GM12878 (cell line): ENCODE measurements around the gene COBLL1. TPM values are rescaled to one million over a fixed set of nuclear protein-coding genes. Genes with fewer than 3 reads are reported as not detected.

Experiments
- ATAC-seq: fragments of 200-7000 bp; cut with Tn5 transposase; 3 replicates; pipeline ENCODE4 v1.9.1; 2020; ENCODE audit warnings: mild to moderate bottlenecking, moderate library complexity
- BruUV-seq: library from RNA; stranded (reverse); fragments of 400-500 nt; replicated peaks from 2 replicates; lab custom pipeline; 2021; lab: Mats Ljungman, UMichigan
- CTCF ChIA-PET: fragments of 300-600 bp; sonication (Branson Sonifier 250); formaldehyde crosslinking; extraction: SDS; loops from one replicate; lab custom pipeline; 2021; ENCODE audit warnings: inconsistent platforms; lab: Yijun Ruan, JAX
- POLR2A ChIA-PET: fragments of 350-600 bp; formaldehyde crosslinking; extraction: SDS; loops from one replicate; lab custom pipeline; 2021; ENCODE audit warnings: inconsistent platforms; lab: Charles Lee
- RAD21 ChIA-PET: fragments of 300-600 bp; sonication (Branson Sonifier 250); formaldehyde crosslinking; loops from one replicate; lab custom pipeline; 2023; ENCODE audit warnings: antibody characterized with exemption; ENCODE audit not compliant: unreplicated experiment; lab: Charles Lee
- SMC1A ChIA-PET: fragments of 300-600 bp; sonication (Branson Sonifier 250); formaldehyde crosslinking; loops from one replicate; lab custom pipeline; 2023; ENCODE audit not compliant: unreplicated experiment, uncharacterized antibody; lab: Charles Lee
- DNase-seq: peaks from one replicate; pipeline ENCODE4 v3.0.0-alpha.2; 2011; ENCODE audit warnings: low read depth, low spot score
- FAIRE-seq: peaks from 3 replicates; lab custom pipeline; 2011; peaks lifted over from hg19 to GRCh38; lab: Jason Lieb, UNC
- H2AFZ ChIP-seq: 2 replicates; pipeline ENCODE4 v1.6.0; 2011; ENCODE audit warnings: low read depth, low read length, control low read depth; ENCODE audit not compliant: control insufficient read depth
- H3K27ac ChIP-seq: 2 replicates; pipeline ENCODE4 v1.5.1; 2011; ENCODE audit warnings: control low read depth; ENCODE audit not compliant: control insufficient read depth, insufficient read depth
- H3K27me3 ChIP-seq, 2 experiments: replicated peaks in 1 of 2; 2 replicates each; pipeline versions ENCODE4 v1.6.0 to v1.6.1; 2011; ENCODE audit warnings: low read length in 1 of 2; ENCODE audit not compliant: control insufficient read depth in 2 of 2, insufficient read depth in 2 of 2
- H3K36me3 ChIP-seq, 2 experiments: 2 replicates each; pipeline ENCODE4 v1.5.1; 2011; ENCODE audit warnings: low read length in 1 of 2; ENCODE audit not compliant: control insufficient read depth in 2 of 2, insufficient read depth in 2 of 2
- H3K4me1 ChIP-seq: 2 replicates; pipeline ENCODE4 v1.6.1; 2011; ENCODE audit warnings: mild to moderate bottlenecking, low read length, moderate library complexity, mixed read lengths; ENCODE audit not compliant: control insufficient read depth, insufficient read depth
- H3K4me2 ChIP-seq: 2 replicates; pipeline ENCODE4 v1.6.0; 2011; ENCODE audit warnings: control low read depth; ENCODE audit not compliant: control insufficient read depth, insufficient read depth
- H3K4me3 ChIP-seq: fragments of 200-600 bp; sonication (generic); 2 replicates; pipeline ENCODE4 v1.5.1; 2016
- H3K79me2 ChIP-seq: 2 replicates; pipeline ENCODE4 v1.6.0; 2011; ENCODE audit warnings: low read length; ENCODE audit not compliant: control insufficient read depth, insufficient read depth
- H3K9ac ChIP-seq: 2 replicates; pipeline ENCODE4 v1.8.0; 2011; ENCODE audit warnings: low read length, control low read depth, mixed read lengths; ENCODE audit not compliant: control insufficient read depth, insufficient read depth
- H3K9me3 ChIP-seq: replicated peaks from 3 replicates; pipeline ENCODE4 v1.5.1; 2011; ENCODE audit warnings: mild to moderate bottlenecking, low read length; ENCODE audit not compliant: control insufficient read depth, insufficient read depth
- H4K20me1 ChIP-seq: 2 replicates; pipeline ENCODE4 v1.6.0; 2011; ENCODE audit not compliant: control insufficient read depth, insufficient read depth
- BCL11A ChIP-seq: IDR thresholded peaks from 2 replicates; pipeline ENCODE4 v1.6.1; 2011; ENCODE audit warnings: low read depth, low read length
- CBX5 ChIP-seq: sonication (generic); IDR thresholded peaks from 2 replicates; pipeline ENCODE4 v1.6.1; 2016; ENCODE audit warnings: low read depth, moderate library complexity, mild to moderate bottlenecking, inconsistent platforms
- CHD4 ChIP-seq: fragments of 200-600 bp; sonication (generic); IDR thresholded peaks from 2 replicates; pipeline ENCODE4 v1.6.1; 2016; ENCODE audit warnings: mild to moderate bottlenecking
- FOXK2 ChIP-seq: fragments of 450-650 bp; IDR thresholded peaks from 2 replicates; pipeline ENCODE4 v1.6.1; 2017; ENCODE audit warnings: mild to moderate bottlenecking, moderate library complexity
- HDAC2 ChIP-seq: fragments of 200-600 bp; sonication (generic); IDR thresholded peaks from 2 replicates; pipeline ENCODE4 v1.6.1; 2017
- IRF4 ChIP-seq: IDR thresholded peaks from 2 replicates; pipeline ENCODE4 v1.6.1; 2011; ENCODE audit warnings: low read depth, low read length
- NFIC ChIP-seq: IDR thresholded peaks from 2 replicates; pipeline ENCODE4 v1.6.1; 2012; ENCODE audit warnings: low read depth, mild to moderate bottlenecking, inconsistent platforms, low read length, moderate library complexity
- NR2C2 ChIP-seq: IDR thresholded peaks from 2 replicates; pipeline ENCODE4 v1.6.1; 2011; ENCODE audit warnings: borderline replicate concordance, low read depth; ENCODE audit not compliant: control insufficient read depth, insufficient read length
- SKIL ChIP-seq: fragments of 450-650 bp; IDR thresholded peaks from 2 replicates; pipeline ENCODE4 v1.6.1; 2017; ENCODE audit warnings: mild to moderate bottlenecking, low read depth, inconsistent platforms; ENCODE audit not compliant: poor library complexity, severe bottlenecking
- SP1 ChIP-seq: IDR thresholded peaks from one replicate; pipeline ENCODE4 v1.6.1; 2011; ENCODE audit warnings: low read depth, low read length
- STAT3 ChIP-seq: IDR thresholded peaks from 2 replicates; pipeline ENCODE4 v1.6.1; 2011; ENCODE audit warnings: low read depth, low read length, improper control_type of control experiment
- TBL1XR1 ChIP-seq: IDR thresholded peaks from 2 replicates; pipeline ENCODE4 v1.6.1; 2012; ENCODE audit warnings: low read depth, low read length, improper control_type of control experiment
- YBX1 ChIP-seq: fragments of 450-650 bp; IDR thresholded peaks from 2 replicates; pipeline ENCODE4 v1.6.1; 2016; ENCODE audit warnings: antibody characterized with exemption
- YY1 ChIP-seq: IDR thresholded peaks from 2 replicates; pipeline ENCODE4 v1.6.1; 2011; ENCODE audit warnings: low read depth, mild to moderate bottlenecking, low read length
- WGBS: methylation state at CpG from one replicate; pipeline ENCODE4 v1.1.6; 2016; ENCODE audit warnings: low lambda C conversion rate; ENCODE audit not compliant: insufficient replicate concordance, insufficient coverage; ENCODE audit errors: missing lambda C conversion rate; 5-methylcytosine and 5-hydroxymethylcytosine counted together
- in situ Hi-C: fragments of 300-500 bp; cut with MboI; formaldehyde crosslinking; loops from 9 replicates; pipeline ENCODE4 v1.14.3; 2018; ENCODE audit warnings: mixed read lengths
- intact Hi-C: fragments of 100-400 bp; cut with micrococcal nuclease; formaldehyde crosslinking; loops from one replicate; pipeline ENCODE4 v1.14.2; 2022; ENCODE audit not compliant: unreplicated experiment
- polyA plus RNA-seq, 11 experiments: library from polyadenylated mRNA; depleted of rRNA in 4 of 11; unstranded in 6 of 11; stranded (reverse) in 5 of 11; fragments of >200 nt; fragmentation: Nextera tagmentation in 4 of 11; fragmentation: Illumina TruSeq in 1 of 11; extraction: Ambion mirVana in 4 of 11; extraction: Trizol in 1 of 11; gene quantifications; 1 replicate in 1 of 11; 2 replicates in 10 of 11; pipeline versions ENCODE4 v1.2.1 to v1.2.3, GENCODE V29; 2011 to 2016; ENCODE audit warnings: inconsistent platforms in 2 of 11, missing spikeins in 2 of 11, low read depth in 1 of 11
- total RNA-seq, 4 experiments: library from RNA; depleted of rRNA in 3 of 4; stranded (reverse); fragments of >200 nt in 3 of 4; fragmentation: Illumina TruSeq in 1 of 4; extraction: Trizol in 1 of 4; gene quantifications; 2 replicates each; pipeline versions ENCODE4 v1.2.1 to v1.2.3, GENCODE V29; 2013 to 2021

Gene COBLL1
- total and polyA plus RNA-seq, 10 of the 15 experiments (the other 5 are each of a cell fraction or from before 2014, with no cell fraction given): 0.46 TPM; not detected in 9

DNA sequence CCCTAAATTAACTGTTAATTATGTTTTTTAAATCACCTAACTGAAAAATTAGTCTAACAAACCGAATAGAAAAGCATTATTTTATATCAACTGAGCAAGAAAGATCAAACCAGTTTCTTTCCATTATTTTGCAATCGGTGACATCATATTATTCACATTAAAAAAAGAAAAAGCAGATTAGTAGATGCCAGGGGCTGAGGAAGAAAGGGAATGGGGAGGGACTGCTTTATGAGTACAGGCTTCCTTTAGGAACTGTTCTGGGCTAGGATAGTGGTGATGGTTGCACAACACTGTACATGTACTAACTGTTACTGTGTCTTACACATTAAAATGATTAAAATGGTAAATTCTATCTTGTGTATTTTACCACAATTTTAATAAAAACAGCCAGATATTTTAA is 59.3 kb downstream of the COBLL1 start:
- intact Hi-C loops (no loop called here), in situ Hi-C loops (no loop called here)
- no peak for ATAC-seq
- no peak for FAIRE-seq
- Histone ChIP-seq H3K79me2 (no peaks in the 10 kb centered on the region), H4K20me1 (no peaks in the 10 kb centered on the region), H3K4me2 (no peak overlapping the region), H3K9ac (no peak overlapping the region), H3K9me3 (no peaks in the 10 kb centered on the region; the same call in 2 of the 3 replicates), H3K27me3 (peaks cover 0 to 3% of the 10 kb centered on the region in 2 experiments; a peak in 3 of 4 replicates), H3K27ac (no peak overlapping the region), H3K36me3 (no peaks in the 10 kb centered on the region), H3K4me3 (no peak overlapping the region), H2AFZ (no peak overlapping the region), H3K4me1 (no peaks in the 10 kb centered on the region)
- ChIA-PET CTCF (interaction anchor here (0.7 to 0.8 kb wide), 2 partner anchors 11 to 93 kb away, joined by 3 read pairs; no protein-coding TSS in a partner anchor), SMC1A (no interaction called here), RAD21 (no interaction called here), POLR2A (no interaction called here)
- WGBS: 0% methylated on average over 2 of the region's 2 CpGs
- TF ChIP-seq YY1 (no peak), SKIL (no peak), NFIC (no peak), FOXK2 (no peak)
- no peak for DNase-seq
- BruUV-seq: no TSS peak

DNA sequence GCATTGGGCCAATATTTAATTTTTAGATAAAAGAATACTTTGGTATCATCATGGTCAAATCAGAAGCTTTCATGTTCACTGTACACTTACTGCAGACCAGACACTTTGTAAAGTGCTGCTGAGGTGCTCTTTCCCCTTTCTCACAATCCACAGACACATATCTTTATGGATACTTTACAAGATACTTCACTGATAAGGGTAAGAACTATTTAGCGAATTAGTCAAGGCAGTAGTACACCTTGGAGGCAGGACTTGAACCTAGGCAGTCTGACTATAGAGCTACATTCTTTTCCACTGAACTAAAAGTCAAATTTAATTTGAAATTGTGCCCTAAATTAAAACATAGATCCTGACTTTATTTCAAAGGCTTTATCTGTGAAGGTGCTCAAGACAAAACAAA is 60.2 kb downstream of the COBLL1 start:
- Histone ChIP-seq H3K4me3 (no peak overlapping the region), H3K4me1 (no peaks in the 10 kb centered on the region), H3K4me2 (no peak overlapping the region), H2AFZ (no peak overlapping the region), H4K20me1 (no peaks in the 10 kb centered on the region), H3K36me3 (no peaks in the 10 kb centered on the region), H3K79me2 (no peaks in the 10 kb centered on the region), H3K9me3 (no peaks in the 10 kb centered on the region; the same call in 2 of the 3 replicates), H3K27ac (no peak overlapping the region), H3K27me3 (peaks cover 0 to 2% of the 10 kb centered on the region in 2 experiments; a peak in 3 of 4 replicates), H3K9ac (no peak overlapping the region)
- ChIA-PET SMC1A (no interaction called here), CTCF (no interaction called here), POLR2A (no interaction called here), RAD21 (no interaction called here)
- 27% methylated on average over 1 of the region's 1 CpG for WGBS
- ATAC-seq (no peak), DNase-seq (no peak), FAIRE-seq (no peak)
- in situ Hi-C loops (no loop called here), intact Hi-C loops (no loop called here)
- no TSS peak for BruUV-seq
- TF ChIP-seq HDAC2 (no peak), TBL1XR1 (no peak), CHD4 (no peak), SP1 (no peak), NR2C2 (no peak), STAT3 (no peak), CBX5 (no peak), YBX1 (no peak), IRF4 (no peak), BCL11A (no peak)
